ENCODE data around the gene LBHD2. TPM values are rescaled to one million over a fixed set of nuclear protein-coding genes. Genes with fewer than 3 reads are reported as not detected.

LBHD2 gene
- total and polyA plus RNA-seq, 10 of the 15 experiments (the other 5 are each of a cell fraction or from before 2014, with no cell fraction given), result not detected

DNA sequence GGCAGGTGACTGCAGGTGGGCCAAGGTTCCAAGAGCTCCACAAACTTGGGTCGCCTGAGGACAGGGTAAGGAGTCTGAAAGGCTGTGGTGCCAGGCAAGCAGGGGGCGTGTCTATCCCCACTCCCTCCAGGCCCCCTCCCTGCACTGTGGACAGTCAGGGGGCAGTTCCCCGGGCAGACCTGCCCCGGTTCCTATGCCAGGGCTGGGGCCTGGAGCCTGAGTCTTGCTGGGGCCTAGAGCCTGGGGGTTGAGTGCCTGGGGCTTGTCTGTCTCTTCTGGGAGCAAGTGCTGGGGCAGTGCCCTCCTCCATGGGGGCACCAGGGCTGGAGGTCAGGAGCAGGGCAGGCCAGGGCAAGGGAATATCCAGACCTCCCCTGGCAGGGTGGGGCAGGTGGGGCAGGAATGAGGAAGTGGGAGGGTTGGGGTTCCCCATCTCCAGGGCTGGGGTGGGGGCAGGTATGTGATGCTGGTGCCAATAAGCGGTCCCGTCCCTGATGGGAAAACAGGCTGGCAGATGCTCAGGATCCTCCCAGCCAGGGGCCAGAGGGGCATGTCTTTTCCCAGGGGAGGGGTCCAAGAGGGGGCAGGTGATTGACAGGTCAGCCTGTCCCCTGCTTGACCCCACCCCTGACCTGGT lies 27.3 kb downstream of the LBHD2 start (continued):
- TF ChIP-seq, protein P1, sequence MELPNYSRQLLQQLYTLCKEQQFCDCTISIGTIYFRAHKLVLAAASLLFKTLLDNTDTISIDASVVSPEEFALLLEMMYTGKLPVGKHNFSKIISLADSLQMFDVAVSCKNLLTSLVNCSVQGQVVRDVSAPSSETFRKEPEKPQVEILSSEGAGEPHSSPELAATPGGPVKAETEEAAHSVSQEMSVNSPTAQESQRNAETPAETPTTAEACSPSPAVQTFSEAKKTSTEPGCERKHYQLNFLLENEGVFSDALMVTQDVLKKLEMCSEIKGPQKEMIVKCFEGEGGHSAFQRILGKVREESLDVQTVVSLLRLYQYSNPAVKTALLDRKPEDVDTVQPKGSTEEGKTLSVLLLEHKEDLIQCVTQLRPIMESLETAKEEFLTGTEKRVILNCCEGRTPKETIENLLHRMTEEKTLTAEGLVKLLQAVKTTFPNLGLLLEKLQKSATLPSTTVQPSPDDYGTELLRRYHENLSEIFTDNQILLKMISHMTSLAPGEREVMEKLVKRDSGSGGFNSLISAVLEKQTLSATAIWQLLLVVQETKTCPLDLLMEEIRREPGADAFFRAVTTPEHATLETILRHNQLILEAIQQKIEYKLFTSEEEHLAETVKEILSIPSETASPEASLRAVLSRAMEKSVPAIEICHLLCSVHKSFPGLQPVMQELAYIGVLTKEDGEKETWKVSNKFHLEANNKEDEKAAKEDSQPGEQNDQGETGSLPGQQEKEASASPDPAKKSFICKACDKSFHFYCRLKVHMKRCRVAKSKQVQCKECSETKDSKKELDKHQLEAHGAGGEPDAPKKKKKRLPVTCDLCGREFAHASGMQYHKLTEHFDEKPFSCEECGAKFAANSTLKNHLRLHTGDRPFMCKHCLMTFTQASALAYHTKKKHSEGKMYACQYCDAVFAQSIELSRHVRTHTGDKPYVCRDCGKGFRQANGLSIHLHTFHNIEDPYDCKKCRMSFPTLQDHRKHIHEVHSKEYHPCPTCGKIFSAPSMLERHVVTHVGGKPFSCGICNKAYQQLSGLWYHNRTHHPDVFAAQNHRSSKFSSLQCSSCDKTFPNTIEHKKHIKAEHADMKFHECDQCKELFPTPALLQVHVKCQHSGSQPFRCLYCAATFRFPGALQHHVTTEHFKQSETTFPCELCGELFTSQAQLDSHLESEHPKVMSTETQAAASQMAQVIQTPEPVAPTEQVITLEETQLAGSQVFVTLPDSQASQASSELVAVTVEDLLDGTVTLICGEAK (IDR thresholded peaks at IDR 0.05; ENCODE audit: borderline replicate concordance), result no peak
- TF ChIP-seq DPF2 (IDR thresholded peaks at IDR 0.05) (peak; percentile 83; the same call in 1 of the 2 replicates), CEBPB (IDR thresholded peaks at IDR 0.05; ENCODE audit: borderline replicate concordance in 1 of 2, low read depth in 2 of 2, low read length in 2 of 2) (no peak), GATAD2B (conservative IDR thresholded peaks at IDR 0.05; ENCODE audit: low read depth) (peak; percentile 62), KAT2A (conservative IDR thresholded peaks at IDR 0.05; ENCODE audit: control insufficient read depth, low read depth, low read length) (no peak), SREBF2 (IDR thresholded peaks at IDR 0.05; ENCODE audit: low read length) (no peak), ZNF217 (IDR thresholded peaks at IDR 0.05) (no peak; the same call in 1 of the 2 replicates), EGR1 (IDR thresholded peaks at IDR 0.05; ENCODE audit: borderline replicate concordance in 1 of 2, low read depth in 2 of 2, low read length in 2 of 2) (no peak), NFYA (IDR thresholded peaks at IDR 0.05; ENCODE audit: borderline replicate concordance, low read depth, low read length) (no peak), ZZZ3 (IDR thresholded peaks at IDR 0.05; ENCODE audit: control insufficient read depth, insufficient read length, low read depth) (no peak), ZBED1 (IDR thresholded peaks at IDR 0.05; ENCODE audit: borderline replicate concordance) (no peak), CREB1 (IDR thresholded peaks at IDR 0.05; ENCODE audit: low read depth) (no peak), MYC (IDR thresholded peaks at IDR 0.05; ENCODE audit: insufficient read depth, insufficient read length, insufficient replicate concordance, low read length, severe bottlenecking) (no peak), RBBP5 (conservative IDR thresholded peaks at IDR 0.05) (no peak), NBN (IDR thresholded peaks at IDR 0.05) (0 out of 2 replicates have a peak, but pooled peaks have one; percentile 34), SUPT20H (IDR thresholded peaks at IDR 0.05; ENCODE audit: borderline replicate concordance, control insufficient read depth, low read depth, low read length) (no peak)
- TF ChIP-seq, protein P2, sequence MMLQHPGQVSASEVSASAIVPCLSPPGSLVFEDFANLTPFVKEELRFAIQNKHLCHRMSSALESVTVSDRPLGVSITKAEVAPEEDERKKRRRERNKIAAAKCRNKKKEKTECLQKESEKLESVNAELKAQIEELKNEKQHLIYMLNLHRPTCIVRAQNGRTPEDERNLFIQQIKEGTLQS (IDR thresholded peaks at IDR 0.05; ENCODE audit: borderline replicate concordance, extremely low read depth, low read depth, low read length), result no peak
- TF ChIP-seq, protein P3, sequence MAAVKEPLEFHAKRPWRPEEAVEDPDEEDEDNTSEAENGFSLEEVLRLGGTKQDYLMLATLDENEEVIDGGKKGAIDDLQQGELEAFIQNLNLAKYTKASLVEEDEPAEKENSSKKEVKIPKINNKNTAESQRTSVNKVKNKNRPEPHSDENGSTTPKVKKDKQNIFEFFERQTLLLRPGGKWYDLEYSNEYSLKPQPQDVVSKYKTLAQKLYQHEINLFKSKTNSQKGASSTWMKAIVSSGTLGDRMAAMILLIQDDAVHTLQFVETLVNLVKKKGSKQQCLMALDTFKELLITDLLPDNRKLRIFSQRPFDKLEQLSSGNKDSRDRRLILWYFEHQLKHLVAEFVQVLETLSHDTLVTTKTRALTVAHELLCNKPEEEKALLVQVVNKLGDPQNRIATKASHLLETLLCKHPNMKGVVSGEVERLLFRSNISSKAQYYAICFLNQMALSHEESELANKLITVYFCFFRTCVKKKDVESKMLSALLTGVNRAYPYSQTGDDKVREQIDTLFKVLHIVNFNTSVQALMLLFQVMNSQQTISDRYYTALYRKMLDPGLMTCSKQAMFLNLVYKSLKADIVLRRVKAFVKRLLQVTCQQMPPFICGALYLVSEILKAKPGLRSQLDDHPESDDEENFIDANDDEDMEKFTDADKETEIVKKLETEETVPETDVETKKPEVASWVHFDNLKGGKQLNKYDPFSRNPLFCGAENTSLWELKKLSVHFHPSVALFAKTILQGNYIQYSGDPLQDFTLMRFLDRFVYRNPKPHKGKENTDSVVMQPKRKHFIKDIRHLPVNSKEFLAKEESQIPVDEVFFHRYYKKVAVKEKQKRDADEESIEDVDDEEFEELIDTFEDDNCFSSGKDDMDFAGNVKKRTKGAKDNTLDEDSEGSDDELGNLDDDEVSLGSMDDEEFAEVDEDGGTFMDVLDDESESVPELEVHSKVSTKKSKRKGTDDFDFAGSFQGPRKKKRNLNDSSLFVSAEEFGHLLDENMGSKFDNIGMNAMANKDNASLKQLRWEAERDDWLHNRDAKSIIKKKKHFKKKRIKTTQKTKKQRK (IDR thresholded peaks at IDR 0.05; ENCODE audit: low read depth, low read length), result no peak
- TF ChIP-seq, protein P4, sequence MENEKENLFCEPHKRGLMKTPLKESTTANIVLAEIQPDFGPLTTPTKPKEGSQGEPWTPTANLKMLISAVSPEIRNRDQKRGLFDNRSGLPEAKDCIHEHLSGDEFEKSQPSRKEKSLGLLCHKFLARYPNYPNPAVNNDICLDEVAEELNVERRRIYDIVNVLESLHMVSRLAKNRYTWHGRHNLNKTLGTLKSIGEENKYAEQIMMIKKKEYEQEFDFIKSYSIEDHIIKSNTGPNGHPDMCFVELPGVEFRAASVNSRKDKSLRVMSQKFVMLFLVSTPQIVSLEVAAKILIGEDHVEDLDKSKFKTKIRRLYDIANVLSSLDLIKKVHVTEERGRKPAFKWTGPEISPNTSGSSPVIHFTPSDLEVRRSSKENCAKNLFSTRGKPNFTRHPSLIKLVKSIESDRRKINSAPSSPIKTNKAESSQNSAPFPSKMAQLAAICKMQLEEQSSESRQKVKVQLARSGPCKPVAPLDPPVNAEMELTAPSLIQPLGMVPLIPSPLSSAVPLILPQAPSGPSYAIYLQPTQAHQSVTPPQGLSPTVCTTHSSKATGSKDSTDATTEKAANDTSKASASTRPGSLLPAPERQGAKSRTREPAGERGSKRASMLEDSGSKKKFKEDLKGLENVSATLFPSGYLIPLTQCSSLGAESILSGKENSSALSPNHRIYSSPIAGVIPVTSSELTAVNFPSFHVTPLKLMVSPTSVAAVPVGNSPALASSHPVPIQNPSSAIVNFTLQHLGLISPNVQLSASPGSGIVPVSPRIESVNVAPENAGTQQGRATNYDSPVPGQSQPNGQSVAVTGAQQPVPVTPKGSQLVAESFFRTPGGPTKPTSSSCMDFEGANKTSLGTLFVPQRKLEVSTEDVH (IDR thresholded peaks at IDR 0.05; ENCODE audit: low read depth, partially characterized antibody), result no peak
